Measurements from ENCODE around the gene DAP. TPM values are rescaled to one million over a fixed set of nuclear protein-coding genes. Genes with fewer than 3 reads are reported as not detected.
"Not testable (repeated sequence)": the region's sequence is repeated elsewhere in the genome, so short reads cannot be mapped to it uniquely, and the experiment has no call there.

The DAP gene
- total and polyA plus RNA-seq, 4 donors = 49.9 to 131 (median 70.3) TPM

GRCh38 chr5:10633271-10634049, 127.6 kb downstream of the DAP start:
- peak in 2 of 3 donors; percentile 19 to 54 for DNase-seq
- TF ChIP-seq CTCF (IDR thresholded peaks at IDR 0.05; ENCODE audit: control extremely low read depth, extremely low read depth) = no peak
- Histone ChIP-seq H3K9me3 (ENCODE audit: control insufficient read depth in 4 of 4, insufficient read depth in 3 of 4, low read length in 3 of 4) (peaks cover 0 to 2% (median under 1%) of the 10 kb centered on the region in 4 donors), H3K4me1 (ENCODE audit: control insufficient read depth in 5 of 5, insufficient read depth in 5 of 5, low read length in 5 of 5) (no peaks in the 10 kb centered on the region), H3K36me3 (ENCODE audit: control insufficient read depth in 4 of 4, insufficient read depth in 4 of 4, low read length in 4 of 4) (no peaks in the 10 kb centered on the region), H3K27ac (ENCODE audit: low read depth in 1 of 2, low read length in 1 of 2) (no peak overlapping the region), H3K9ac (ENCODE audit: insufficient read depth in 1 of 2, low read length in 2 of 2) (no peak overlapping the region), H3K27me3 (ENCODE audit: control insufficient read depth in 3 of 3, insufficient read depth in 3 of 3, low read length in 2 of 3) (peaks cover 0 to 29% (median 6%) of the 10 kb centered on the region in 3 donors), H3K4me3 (no peak overlapping the region)
- ATAC-seq (ENCODE audit: insufficient read depth, low FRiP score) = no peak
- WGBS, 2 donors = 41 to 47% methylated on average over 28 of the region's 28 CpGs

- ATAC-seq (ENCODE audit: insufficient read depth, low FRiP score) (no peak), DNase-seq (no peak)
- Histone ChIP-seq H3K9ac (ENCODE audit: insufficient read depth in 1 of 2, low read length in 2 of 2) (no peak overlapping the region), H3K27ac (ENCODE audit: low read depth in 1 of 2, low read length in 1 of 2) (no peak overlapping the region), H3K4me3 (no peak overlapping the region), H3K9me3 (ENCODE audit: control insufficient read depth in 4 of 4, insufficient read depth in 3 of 4, low read length in 3 of 4) (no peaks in the 10 kb centered on the region), H3K4me1 (ENCODE audit: control insufficient read depth in 5 of 5, insufficient read depth in 5 of 5, low read length in 5 of 5) (peaks cover 0 to 6% (median 0%) of the 10 kb centered on the region in 5 donors), H3K36me3 (ENCODE audit: control insufficient read depth in 4 of 4, insufficient read depth in 4 of 4, low read length in 4 of 4) (no peaks in the 10 kb centered on the region), H3K27me3 (ENCODE audit: control insufficient read depth in 3 of 3, insufficient read depth in 3 of 3, low read length in 2 of 3) (peaks cover 0 to 18% (median 6%) of the 10 kb centered on the region in 3 donors)
- 47 to 61% methylated on average over 23 of the region's 23 CpGs for WGBS, 2 donors
- no peak for TF ChIP-seq CTCF (IDR thresholded peaks at IDR 0.05; ENCODE audit: control extremely low read depth, extremely low read depth)
These were observed 128.8 kb downstream of the DAP start for GRCh38 chr5:10632110-10632761.

- Histone ChIP-seq H3K9me3 (ENCODE audit: control insufficient read depth in 4 of 4, insufficient read depth in 3 of 4, low read length in 3 of 4) (no peaks in the 10 kb centered on the region), H3K27ac (ENCODE audit: low read depth in 1 of 2, low read length in 1 of 2) (no peak overlapping the region), H3K27me3 (ENCODE audit: control insufficient read depth in 3 of 3, insufficient read depth in 3 of 3, low read length in 2 of 3) (peaks cover 0 to 10% (median 0%) of the 10 kb centered on the region in 3 donors), H3K9ac (ENCODE audit: insufficient read depth in 1 of 2, low read length in 2 of 2) (no peak overlapping the region), H3K4me1 (ENCODE audit: control insufficient read depth in 5 of 5, insufficient read depth in 5 of 5, low read length in 5 of 5) (peaks cover 0 to 14% (median 1%) of the 10 kb centered on the region in 5 donors), H3K36me3 (ENCODE audit: control insufficient read depth in 4 of 4, insufficient read depth in 4 of 4, low read length in 4 of 4) (no peaks in the 10 kb centered on the region), H3K4me3 (no peak overlapping the region)
- DNase-seq (no peak), ATAC-seq (ENCODE audit: insufficient read depth, low FRiP score) (no peak)
- TF ChIP-seq CTCF (IDR thresholded peaks at IDR 0.05; ENCODE audit: control extremely low read depth, extremely low read depth) = no peak
- WGBS, 2 donors = 80 to 82% methylated on average over 18 of the region's 18 CpGs
These were observed 129.6 kb downstream of the DAP start for GRCh38 chr5:10631316-10631996.

GRCh38 chr5:10630744-10631143, 130.3 kb downstream of the DAP start:
- H3K27ac ChIP-seq (ENCODE audit: low read depth in 1 of 2, low read length in 1 of 2); ATAC-seq (ENCODE audit: insufficient read depth, low FRiP score); H3K9ac ChIP-seq (ENCODE audit: insufficient read depth in 1 of 2, low read length in 2 of 2); H3K27me3 ChIP-seq (ENCODE audit: control insufficient read depth in 3 of 3, insufficient read depth in 3 of 3, low read length in 2 of 3); H3K9me3 ChIP-seq (ENCODE audit: control insufficient read depth in 4 of 4, insufficient read depth in 3 of 4, low read length in 3 of 4); H3K36me3 ChIP-seq (ENCODE audit: control insufficient read depth in 4 of 4, insufficient read depth in 4 of 4, low read length in 4 of 4); H3K4me3 ChIP-seq; DNase-seq: not testable (repeated sequence)
- WGBS, 2 donors = 66 to 76% methylated on average over 4 of the region's 4 CpGs
- peaks cover 0 to 18% (median 1%) of the 10 kb centered on the region in 5 donors for H3K4me1 ChIP-seq (ENCODE audit: control insufficient read depth in 5 of 5, insufficient read depth in 5 of 5, low read length in 5 of 5)
